D721Med (cell line): ENCODE results near the gene ZNF324B.
A peak's percentile ranks its signal among the peaks of the same experiment; 100 is the strongest.

Experiments
- DNase-seq: peaks from one replicate; pipeline ENCODE4 v3.0.0; 2011; ENCODE audit warnings: low spot score; ENCODE audit not compliant: insufficient read length
- FAIRE-seq: peaks from 2 replicates; lab custom pipeline; 2011; peaks lifted over from hg19 to GRCh38; lab: Jason Lieb, UNC
- TF ChIP-seq, protein P1 (sequence below): IDR thresholded peaks from 2 replicates; pipeline ENCODE4 v1.5.1; 2012; ENCODE audit warnings: mild to moderate bottlenecking, control low read depth; ENCODE audit not compliant: insufficient read depth; ENCODE audit errors: missing control alignments

The ZNF324B gene

DNA sequence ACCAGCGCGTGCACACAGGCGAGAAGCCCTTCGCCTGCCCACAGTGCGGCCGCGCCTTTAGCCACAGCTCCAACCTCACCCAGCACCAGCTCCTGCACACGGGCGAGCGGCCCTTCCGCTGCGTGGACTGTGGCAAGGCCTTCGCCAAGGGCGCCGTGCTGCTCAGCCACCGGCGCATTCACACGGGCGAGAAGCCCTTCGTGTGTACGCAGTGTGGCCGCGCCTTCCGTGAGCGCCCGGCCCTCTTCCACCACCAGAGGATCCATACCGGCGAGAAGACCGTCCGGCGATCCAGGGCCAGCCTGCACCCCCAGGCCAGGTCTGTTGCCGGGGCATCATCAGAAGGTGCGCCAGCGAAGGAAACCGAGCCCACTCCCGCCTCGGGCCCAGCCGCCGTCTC, 20.3 kb downstream of the ZNF324B start:
- no peak for DNase-seq
- TF ChIP-seq, protein P1, sequence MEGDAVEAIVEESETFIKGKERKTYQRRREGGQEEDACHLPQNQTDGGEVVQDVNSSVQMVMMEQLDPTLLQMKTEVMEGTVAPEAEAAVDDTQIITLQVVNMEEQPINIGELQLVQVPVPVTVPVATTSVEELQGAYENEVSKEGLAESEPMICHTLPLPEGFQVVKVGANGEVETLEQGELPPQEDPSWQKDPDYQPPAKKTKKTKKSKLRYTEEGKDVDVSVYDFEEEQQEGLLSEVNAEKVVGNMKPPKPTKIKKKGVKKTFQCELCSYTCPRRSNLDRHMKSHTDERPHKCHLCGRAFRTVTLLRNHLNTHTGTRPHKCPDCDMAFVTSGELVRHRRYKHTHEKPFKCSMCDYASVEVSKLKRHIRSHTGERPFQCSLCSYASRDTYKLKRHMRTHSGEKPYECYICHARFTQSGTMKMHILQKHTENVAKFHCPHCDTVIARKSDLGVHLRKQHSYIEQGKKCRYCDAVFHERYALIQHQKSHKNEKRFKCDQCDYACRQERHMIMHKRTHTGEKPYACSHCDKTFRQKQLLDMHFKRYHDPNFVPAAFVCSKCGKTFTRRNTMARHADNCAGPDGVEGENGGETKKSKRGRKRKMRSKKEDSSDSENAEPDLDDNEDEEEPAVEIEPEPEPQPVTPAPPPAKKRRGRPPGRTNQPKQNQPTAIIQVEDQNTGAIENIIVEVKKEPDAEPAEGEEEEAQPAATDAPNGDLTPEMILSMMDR = no peak
- no peak for FAIRE-seq

DNA sequence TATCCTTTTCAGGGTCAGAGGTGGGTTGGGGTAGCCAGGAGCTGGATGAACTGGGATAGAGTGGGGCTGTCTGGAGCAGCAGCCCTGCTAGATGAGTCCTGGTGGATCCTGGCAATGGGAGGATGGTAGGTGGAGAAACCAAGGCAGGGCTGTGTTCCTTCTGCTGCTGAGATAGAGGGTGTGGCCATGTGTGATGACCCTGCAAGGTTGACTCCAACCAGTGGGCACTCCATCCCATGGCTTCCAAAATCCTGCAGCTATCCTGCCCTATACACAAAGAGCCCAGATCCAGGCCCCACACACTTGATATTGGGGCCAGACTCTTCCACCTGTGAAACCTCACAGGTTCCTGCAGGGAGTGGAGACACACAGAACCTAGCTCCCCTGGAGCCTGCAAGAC, 22.4 kb downstream of the ZNF324B start:
- TF ChIP-seq, protein P1 = no peak
- DNase-seq (no peak), FAIRE-seq (no peak)

DNA sequence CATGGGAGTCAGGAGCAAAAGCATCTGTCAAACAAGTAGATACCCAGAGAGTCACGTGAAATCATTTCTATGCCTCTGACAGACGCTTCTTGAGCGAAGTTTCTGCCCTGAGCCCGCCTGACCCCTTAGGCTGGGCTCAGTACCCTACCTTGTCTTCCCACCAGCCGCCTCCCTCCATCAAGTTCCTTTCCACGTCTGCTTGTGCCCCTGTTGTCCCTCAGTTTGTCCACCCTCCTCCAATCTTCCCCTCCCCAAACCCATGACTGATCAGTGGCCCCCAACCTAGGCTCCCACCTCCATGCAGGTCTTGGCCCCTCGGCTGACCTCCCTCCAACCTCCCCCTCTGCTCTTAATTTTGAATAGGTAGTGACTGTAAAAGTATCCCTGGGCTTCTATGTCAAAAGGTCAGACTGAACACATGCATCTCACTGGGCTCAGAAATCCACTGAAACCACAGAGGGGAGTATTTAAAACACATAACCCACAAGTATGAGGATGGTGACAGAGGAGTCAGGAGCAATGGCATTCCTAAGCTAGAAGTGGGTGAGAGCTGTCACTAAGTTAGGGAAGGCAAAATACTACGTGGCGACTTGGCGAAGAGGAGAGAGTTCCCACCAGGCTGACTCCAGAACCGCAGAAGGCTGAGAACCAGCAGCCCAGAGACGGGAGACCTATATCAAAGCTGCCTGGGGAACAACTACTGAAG, 23.0 kb downstream of the ZNF324B start:
- DNase-seq (no peak), FAIRE-seq (no peak)
- TF ChIP-seq, protein P1 = no peak

- TF ChIP-seq, protein P1 = no peak
- FAIRE-seq = no peak
- no peak for DNase-seq
Observed at GRCh38 chr19:58474997-58475713, 23.7 kb downstream of the ZNF324B start.

GRCh38 chr19:58475714-58476497, 24.5 kb downstream of the ZNF324B start, which contains the start of gene ZNF446:
Gene ZNF446 (plus strand): TSS chr19:58476352. CDS start chr19:58477219, 867 bp downstream.
- FAIRE-seq = no peak

GRCh38 chr19:58476498-58477015, 25.1 kb downstream of the ZNF324B start:
- DNase-seq (no peak), FAIRE-seq (no peak)
- TF ChIP-seq, protein P1 = no peak

More at GRCh38 chr19:58475714-58476497, 24.5 kb downstream of the ZNF324B start, which contains the start of gene ZNF446:
- TF ChIP-seq, protein P1 = no peak
- peak; percentile 79 for DNase-seq
